GM12878 (cell line): ENCODE measurements around the gene ZNF232. TPM values are rescaled to one million over a fixed set of nuclear protein-coding genes. Genes with fewer than 3 reads are reported as not detected.

Experiments used
- ASH2L ChIP-seq: fragments of 300-600, 200-600 bp; sonication (generic); IDR thresholded peaks from 2 replicates; pipeline ENCODE4 v1.6.1; 2017; ENCODE audit warnings: low read depth, mild to moderate bottlenecking, borderline replicate concordance
- ATF2 ChIP-seq: IDR thresholded peaks from 2 replicates; pipeline ENCODE4 v1.6.1; 2012; ENCODE audit warnings: low read length, inconsistent platforms
- CEBPZ ChIP-seq: fragments of 150-350 bp; IDR thresholded peaks from 2 replicates; pipeline ENCODE4 v1.6.1; 2016; ENCODE audit warnings: low read depth, low read length
- EP300 ChIP-seq, 2 experiments: fragments of 150-350 bp in 1 of 2; IDR thresholded peaks; 2 replicates each; pipeline ENCODE4 v1.6.1; 2011 to 2012; ENCODE audit warnings: low read depth in 2 of 2, low read length in 2 of 2, borderline replicate concordance in 1 of 2, improper control_type of control experiment in 1 of 2, inconsistent platforms in 1 of 2; ENCODE audit not compliant: control insufficient read depth in 1 of 2
- IRF3 ChIP-seq: fragments of 450-650 bp; IDR thresholded peaks from 2 replicates; pipeline ENCODE4 v1.6.1; 2014; ENCODE audit warnings: mild to moderate bottlenecking
- NR2C1 ChIP-seq: fragments of 450-650 bp; IDR thresholded peaks from 2 replicates; pipeline ENCODE4 v1.6.1; 2017; ENCODE audit warnings: antibody characterized with exemption, mild to moderate bottlenecking, moderate library complexity
- STAT3 ChIP-seq: IDR thresholded peaks from 2 replicates; pipeline ENCODE4 v1.6.1; 2011; ENCODE audit warnings: low read depth, low read length, improper control_type of control experiment
- polyA plus RNA-seq, 11 experiments: library from polyadenylated mRNA; depleted of rRNA in 4 of 11; unstranded in 6 of 11; stranded (reverse) in 5 of 11; fragments of >200 nt; fragmentation: Nextera tagmentation in 4 of 11; fragmentation: Illumina TruSeq in 1 of 11; extraction: Ambion mirVana in 4 of 11; extraction: Trizol in 1 of 11; gene quantifications; 1 replicate in 1 of 11; 2 replicates in 10 of 11; pipeline versions ENCODE4 v1.2.1 to v1.2.3, GENCODE V29; 2011 to 2016; ENCODE audit warnings: inconsistent platforms in 2 of 11, missing spikeins in 2 of 11, low read depth in 1 of 11
- total RNA-seq, 4 experiments: library from RNA; depleted of rRNA in 3 of 4; stranded (reverse); fragments of >200 nt in 3 of 4; fragmentation: Illumina TruSeq in 1 of 4; extraction: Trizol in 1 of 4; gene quantifications; 2 replicates each; pipeline versions ENCODE4 v1.2.1 to v1.2.3, GENCODE V29; 2013 to 2021

Gene ZNF232
- total and polyA plus RNA-seq, 10 of the 15 experiments (the other 5 are each of a cell fraction or from before 2014, with no cell fraction given), result 10.1 to 15.7 (median 12.9) TPM

- no peak for TF ChIP-seq CEBPZ
- TF ChIP-seq ATF2, result no peak
- TF ChIP-seq IRF3, result no peak
- no peak for TF ChIP-seq EP300 (IDR thresholded peaks at IDR 0.05; ENCODE audit: borderline replicate concordance in 1 of 2, control insufficient read depth in 1 of 2, low read depth in 2 of 2, low read length in 2 of 2)
- no peak for TF ChIP-seq NR2C1
- no peak for TF ChIP-seq ASH2L
- no peak for TF ChIP-seq STAT3
These were observed 27.7 kb upstream of the ZNF232 start (continued) for GRCh38 chr17:5139458-5139732.
